OCI-LY7 (cell line): ENCODE data around the gene TBATA. TPM values are rescaled to one million over a fixed set of nuclear protein-coding genes. Genes with fewer than 3 reads are reported as not detected.

ENCODE experiments used
- BruUV-seq: library from RNA; stranded (reverse); fragments of 400-500 nt; replicated peaks from 2 replicates; lab custom pipeline; 2021; lab: Mats Ljungman, UMichigan
- CTCF ChIA-PET: fragments of 300-600 bp; sonication (Branson Sonifier 250); formaldehyde crosslinking; loops from one replicate; lab custom pipeline; 2022; ENCODE audit warnings: antibody characterized with exemption; ENCODE audit not compliant: unreplicated experiment; lab: Charles Lee
- POLR2A ChIA-PET: fragments of 300-600 bp; sonication (Branson Sonifier 250); formaldehyde crosslinking; loops from one replicate; lab custom pipeline; 2022; ENCODE audit warnings: antibody characterized with exemption; lab: Charles Lee
- DNase-seq: peaks from one replicate; pipeline ENCODE4 v3.0.0-alpha.2; 2015; ENCODE audit warnings: low spot score
- H2AFZ ChIP-seq: fragments of 200-600 bp; sonication (generic), shearing (Covaris generic); 2 replicates; pipeline ENCODE4 v1.6.1; 2014; ENCODE audit warnings: mild to moderate bottlenecking, antibody characterized with exemption, low read length, moderate library complexity
- H3K27ac ChIP-seq: fragments of 200-600 bp; sonication (generic); 2 replicates; pipeline ENCODE4 v1.5.1; 2014; ENCODE audit warnings: mixed run types, low read depth, mild to moderate bottlenecking, moderate library complexity, low read length, inconsistent platforms; ENCODE audit not compliant: poor library complexity, severe bottlenecking
- H3K36me3 ChIP-seq: fragments of 200-600 bp; sonication (generic); 2 replicates; pipeline ENCODE4 v1.6.1; 2014; ENCODE audit warnings: mild to moderate bottlenecking, antibody characterized with exemption, low read length, moderate library complexity, mixed read lengths; ENCODE audit not compliant: insufficient read depth
- H3K4me1 ChIP-seq: fragments of 200-600 bp; sonication (generic); 2 replicates; pipeline ENCODE4 v1.5.1; 2014; ENCODE audit warnings: mild to moderate bottlenecking, low read length; ENCODE audit not compliant: insufficient read depth, poor library complexity, severe bottlenecking
- H3K4me2 ChIP-seq: fragments of 200-600 bp; sonication (generic); 2 replicates; pipeline ENCODE4 v1.6.1; 2014; ENCODE audit warnings: mild to moderate bottlenecking, low read length
- H3K4me3 ChIP-seq: fragments of 200-600 bp; sonication (generic); 2 replicates; pipeline ENCODE4 v1.5.1; 2014; ENCODE audit warnings: mild to moderate bottlenecking, low read depth, low read length; ENCODE audit not compliant: poor library complexity, severe bottlenecking
- H3K79me2 ChIP-seq: fragments of 200-600 bp; sonication (generic); 2 replicates; pipeline ENCODE4 v1.6.1; 2016; ENCODE audit warnings: low read depth, mild to moderate bottlenecking, low read length, moderate library complexity, mixed read lengths; ENCODE audit not compliant: insufficient read depth
- H3K9me2 ChIP-seq: fragments of 200-600 bp; sonication (generic); 2 replicates; pipeline ENCODE4 v1.6.1; 2016; ENCODE audit warnings: mild to moderate bottlenecking, low read length, mixed read lengths; ENCODE audit not compliant: insufficient read depth
- H3K9me3 ChIP-seq: fragments of 200-600 bp; sonication (generic); 2 replicates; pipeline ENCODE4 v1.6.1; 2014; ENCODE audit warnings: mild to moderate bottlenecking, mixed run types, low read length, mixed read lengths
- H4K20me1 ChIP-seq: fragments of 200-600 bp; sonication (generic); 2 replicates; pipeline ENCODE4 v1.6.1; 2014; ENCODE audit warnings: mild to moderate bottlenecking, antibody characterized with exemption, low read length, moderate library complexity, mixed read lengths; ENCODE audit not compliant: insufficient read depth
- EZH2phosphoT487 ChIP-seq: fragments of 200-600 bp; sonication (generic); IDR thresholded peaks from 2 replicates; pipeline ENCODE4 v1.6.1; 2018; ENCODE audit warnings: low read depth, borderline replicate concordance, mild to moderate bottlenecking, mixed run types, antibody characterized with exemption, low read length, moderate library complexity, mixed read lengths
- intact Hi-C: fragments of 100-400 bp; cut with micrococcal nuclease; formaldehyde crosslinking; loops from one replicate; pipeline ENCODE4 v1.10.0; 2022; ENCODE audit not compliant: unreplicated experiment
- total RNA-seq, 2 experiments: library from RNA; depleted of rRNA in 1 of 2; stranded (reverse); fragments of >200 nt in 1 of 2; shearing (Covaris generic) in 1 of 2; gene quantifications; 2 replicates each; pipeline ENCODE4 v1.2.3, GENCODE V29; 2014 to 2022
- TF ChIP-seq, protein P1 (sequence below): fragments of 200-600 bp; sonication (generic); conservative IDR thresholded peaks from 2 replicates; pipeline ENCODE4 v1.5.1; 2014; ENCODE audit warnings: mild to moderate bottlenecking, antibody characterized with exemption, low read length, moderate library complexity, mixed read lengths

Gene TBATA
- total RNA-seq, 2 experiments from 2014 or later, result not detected

DNA sequence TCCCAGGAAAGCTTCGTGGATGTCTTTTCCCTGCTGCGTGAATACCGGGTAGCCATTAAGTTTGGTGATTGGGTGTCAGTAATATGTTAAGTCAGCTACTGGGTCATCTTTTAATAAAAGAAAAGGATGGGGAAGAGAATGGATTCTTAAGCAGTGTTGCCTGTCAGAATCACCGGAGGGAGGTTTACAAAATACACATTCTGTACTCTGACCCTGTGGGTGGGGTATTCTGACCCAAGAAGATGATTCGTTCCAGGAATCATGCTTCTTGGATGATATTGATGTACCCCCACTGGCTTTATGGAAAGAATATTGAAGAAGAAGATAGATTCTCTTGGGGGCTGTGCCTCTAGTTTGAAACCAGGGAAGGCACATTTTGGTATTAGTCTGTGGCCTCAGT, 48.8 kb upstream of the TBATA start:
- Histone ChIP-seq H3K79me2 (no peaks in the 10 kb centered on the region), H3K9me2 (no peaks in the 10 kb centered on the region), H4K20me1 (peaks cover 4% of the 10 kb centered on the region; the same call in 1 of the 2 replicates), H3K27ac (no peak overlapping the region), H2AFZ (no peak overlapping the region), H3K4me3 (no peak overlapping the region), H3K4me1 (no peaks in the 10 kb centered on the region), H3K4me2 (no peak overlapping the region), H3K36me3 (peaks cover 17% of the 10 kb centered on the region), H3K9me3 (peaks cover 6% of the 10 kb centered on the region; the same call in 1 of the 2 replicates)
- intact Hi-C loops, result no loop called here
- BruUV-seq, result no TSS peak
- ChIA-PET POLR2A (no interaction called here), CTCF (interaction anchor here (0.6 kb wide), 1 partner anchor 16 kb away, joined by 5 read pairs; no protein-coding TSS in a partner anchor)
- TF ChIP-seq EZH2phosphoT487, result no peak
- TF ChIP-seq, protein P1, sequence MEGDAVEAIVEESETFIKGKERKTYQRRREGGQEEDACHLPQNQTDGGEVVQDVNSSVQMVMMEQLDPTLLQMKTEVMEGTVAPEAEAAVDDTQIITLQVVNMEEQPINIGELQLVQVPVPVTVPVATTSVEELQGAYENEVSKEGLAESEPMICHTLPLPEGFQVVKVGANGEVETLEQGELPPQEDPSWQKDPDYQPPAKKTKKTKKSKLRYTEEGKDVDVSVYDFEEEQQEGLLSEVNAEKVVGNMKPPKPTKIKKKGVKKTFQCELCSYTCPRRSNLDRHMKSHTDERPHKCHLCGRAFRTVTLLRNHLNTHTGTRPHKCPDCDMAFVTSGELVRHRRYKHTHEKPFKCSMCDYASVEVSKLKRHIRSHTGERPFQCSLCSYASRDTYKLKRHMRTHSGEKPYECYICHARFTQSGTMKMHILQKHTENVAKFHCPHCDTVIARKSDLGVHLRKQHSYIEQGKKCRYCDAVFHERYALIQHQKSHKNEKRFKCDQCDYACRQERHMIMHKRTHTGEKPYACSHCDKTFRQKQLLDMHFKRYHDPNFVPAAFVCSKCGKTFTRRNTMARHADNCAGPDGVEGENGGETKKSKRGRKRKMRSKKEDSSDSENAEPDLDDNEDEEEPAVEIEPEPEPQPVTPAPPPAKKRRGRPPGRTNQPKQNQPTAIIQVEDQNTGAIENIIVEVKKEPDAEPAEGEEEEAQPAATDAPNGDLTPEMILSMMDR, result no peak
- no peak for DNase-seq

GRCh38 chr10:70833601-70834000, 48.4 kb upstream of the TBATA start:
- no TSS peak for BruUV-seq
- intact Hi-C loops, result no loop called here
- H3K36me3 ChIP-seq, result peaks cover 14% of the 10 kb centered on the region
- CTCF ChIA-PET, result no interaction called here
- H2AFZ ChIP-seq, result no peak overlapping the region
- no peak overlapping the region for H3K4me3 ChIP-seq
- H3K4me1 ChIP-seq, result no peaks in the 10 kb centered on the region
- no peak overlapping the region for H3K4me2 ChIP-seq
- TF ChIP-seq EZH2phosphoT487, result no peak
- no peak overlapping the region for H3K27ac ChIP-seq
- H4K20me1 ChIP-seq, result peaks cover 4% of the 10 kb centered on the region; the same call in 1 of the 2 replicates
- peaks cover 6% of the 10 kb centered on the region; the same call in 1 of the 2 replicates for H3K9me3 ChIP-seq
- H3K9me2 ChIP-seq, result no peaks in the 10 kb centered on the region
- POLR2A ChIA-PET, result no interaction called here
- no peaks in the 10 kb centered on the region for H3K79me2 ChIP-seq
- no peak for DNase-seq

DNA sequence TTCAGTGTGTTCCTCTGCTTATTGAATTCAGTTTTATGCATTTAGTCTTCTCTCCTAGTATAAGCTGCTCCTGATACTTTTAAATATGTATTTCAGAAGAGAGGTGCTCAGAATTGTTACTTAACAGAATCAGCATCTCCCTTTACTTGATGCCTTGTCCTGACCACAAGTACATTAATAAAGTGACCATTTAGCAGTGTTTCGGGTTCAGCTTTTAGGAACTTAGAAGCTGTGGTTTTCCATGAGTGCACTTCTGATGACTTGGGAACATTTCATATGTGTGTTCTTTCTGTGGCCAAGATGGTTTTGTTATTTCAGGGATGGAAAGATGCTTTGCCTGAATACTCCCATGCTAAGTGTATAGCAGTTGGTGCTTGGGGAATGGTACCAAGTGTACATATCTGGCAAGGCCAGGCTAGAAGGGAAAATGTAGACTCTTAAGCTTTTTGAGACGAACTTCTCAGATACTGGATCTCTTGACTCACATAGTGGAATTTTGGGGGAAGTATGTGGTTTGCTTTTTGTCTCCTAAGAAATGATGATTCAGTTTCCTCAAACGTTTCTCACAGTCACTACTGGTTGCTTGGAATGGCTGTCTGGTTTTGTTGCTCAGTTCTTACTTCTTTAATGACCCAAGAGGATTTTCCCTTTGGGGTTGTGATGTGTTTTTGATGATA, 47.8 kb upstream of the TBATA start:
- no peaks in the 10 kb centered on the region for H3K9me2 ChIP-seq
- intact Hi-C loops, result no loop called here
- peaks cover 6% of the 10 kb centered on the region; the same call in 1 of the 2 replicates for H3K9me3 ChIP-seq
- H3K27ac ChIP-seq, result no peak overlapping the region
- BruUV-seq, result no TSS peak
- no peaks in the 10 kb centered on the region for H3K79me2 ChIP-seq
- ChIA-PET CTCF (no interaction called here), POLR2A (no interaction called here)
- no peaks in the 10 kb centered on the region for H3K4me1 ChIP-seq
- TF ChIP-seq EZH2phosphoT487, result no peak
- TF ChIP-seq, protein P1, result no peak
- no peak overlapping the region for H3K4me2 ChIP-seq
- peaks cover 4% of the 10 kb centered on the region; the same call in 1 of the 2 replicates for H4K20me1 ChIP-seq
- DNase-seq, result no peak
- no peak overlapping the region for H3K4me3 ChIP-seq
- no peak overlapping the region for H2AFZ ChIP-seq
- peaks cover 8% of the 10 kb centered on the region for H3K36me3 ChIP-seq
